T-helper 2 cell treated with Interferon-gamma antibody and Interleukin-4, amounts not matched to agents 100 ng/mL and 5 ng/mL, for 36 hours (primary cell): ENCODE results near the gene FXN. TPM values are rescaled to one million over a fixed set of nuclear protein-coding genes. Genes with fewer than 3 reads are reported as not detected.
"Not testable (repeated sequence)": the region's sequence is repeated elsewhere in the genome, so short reads cannot be mapped to it uniquely, and the experiment has no call there.

ENCODE experiments used
- intact Hi-C: fragments of 100-400 bp; cut with micrococcal nuclease; formaldehyde crosslinking; loops from one replicate; pipeline ENCODE4 v1.15.1; 2023
- total RNA-seq: library from RNA; stranded (reverse); gene quantifications from 2 replicates; pipeline ENCODE4 v1.2.3, GENCODE V29; 2022

Gene FXN
- total RNA-seq, 1 donor from 2014 or later = 37.8 TPM

DNA sequence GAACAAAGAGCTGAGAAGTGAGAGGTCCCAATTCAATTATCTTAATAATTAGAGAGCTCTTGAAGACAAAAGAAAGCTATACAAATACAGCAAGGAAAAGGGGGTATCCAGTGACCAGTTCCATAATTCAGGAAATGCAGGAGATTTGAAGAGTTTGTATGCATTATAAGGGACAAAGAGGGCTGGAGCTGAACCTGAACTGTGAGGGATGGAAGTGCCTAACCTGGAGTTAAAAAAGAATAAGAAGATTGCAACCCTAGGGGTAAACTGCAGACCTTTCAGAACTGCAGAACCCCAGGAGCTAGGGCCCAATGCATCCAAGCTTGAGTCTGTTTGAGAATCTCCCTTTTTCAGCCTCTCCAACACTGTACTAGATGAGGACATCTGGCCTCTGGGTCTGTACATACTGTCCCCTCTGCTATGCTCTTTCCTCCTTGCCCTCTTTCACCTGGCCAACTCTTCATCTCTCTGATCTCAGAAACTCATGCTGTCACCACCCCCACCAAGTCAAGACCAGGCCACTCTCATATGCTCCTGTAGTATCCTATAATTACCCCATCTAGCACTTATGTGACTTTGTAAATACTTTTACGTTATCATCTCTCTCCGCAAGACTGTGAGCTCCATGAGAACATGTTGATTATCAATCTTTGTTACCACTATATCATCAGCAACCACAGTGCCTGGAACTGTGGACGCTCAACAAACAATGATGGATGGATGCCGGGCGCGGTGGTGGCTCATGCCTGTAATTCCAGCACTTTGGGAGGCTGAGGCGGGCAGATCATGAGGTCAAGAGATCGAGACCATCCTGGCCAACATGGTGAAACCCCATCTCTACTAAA is 15.0 kb upstream of the FXN start:
- intact Hi-C loops = loop anchor here (1.0 kb wide), 1 partner anchor 8 kb away; no protein-coding TSS in a partner anchor

DNA sequence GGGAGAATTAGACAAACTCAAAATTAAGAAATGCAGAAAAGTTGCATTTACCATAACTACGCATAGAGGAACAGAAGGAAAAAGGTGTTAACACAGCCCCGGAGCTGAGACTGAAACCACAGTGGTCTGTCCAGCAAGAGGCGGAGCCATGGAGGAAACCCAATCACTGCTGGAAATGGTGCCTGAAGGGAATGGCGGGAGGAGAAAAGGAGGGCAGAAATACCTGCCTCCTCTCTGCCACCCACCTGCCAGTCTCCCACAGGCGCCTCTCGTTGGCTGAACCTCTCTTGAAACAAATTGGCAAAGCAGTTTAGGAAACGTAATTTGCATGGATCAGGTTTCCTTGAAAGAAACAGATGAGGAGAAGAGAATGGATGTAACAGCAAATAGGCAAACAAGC is 11.9 kb upstream of the FXN start:
- intact Hi-C loops = no loop called here

DNA sequence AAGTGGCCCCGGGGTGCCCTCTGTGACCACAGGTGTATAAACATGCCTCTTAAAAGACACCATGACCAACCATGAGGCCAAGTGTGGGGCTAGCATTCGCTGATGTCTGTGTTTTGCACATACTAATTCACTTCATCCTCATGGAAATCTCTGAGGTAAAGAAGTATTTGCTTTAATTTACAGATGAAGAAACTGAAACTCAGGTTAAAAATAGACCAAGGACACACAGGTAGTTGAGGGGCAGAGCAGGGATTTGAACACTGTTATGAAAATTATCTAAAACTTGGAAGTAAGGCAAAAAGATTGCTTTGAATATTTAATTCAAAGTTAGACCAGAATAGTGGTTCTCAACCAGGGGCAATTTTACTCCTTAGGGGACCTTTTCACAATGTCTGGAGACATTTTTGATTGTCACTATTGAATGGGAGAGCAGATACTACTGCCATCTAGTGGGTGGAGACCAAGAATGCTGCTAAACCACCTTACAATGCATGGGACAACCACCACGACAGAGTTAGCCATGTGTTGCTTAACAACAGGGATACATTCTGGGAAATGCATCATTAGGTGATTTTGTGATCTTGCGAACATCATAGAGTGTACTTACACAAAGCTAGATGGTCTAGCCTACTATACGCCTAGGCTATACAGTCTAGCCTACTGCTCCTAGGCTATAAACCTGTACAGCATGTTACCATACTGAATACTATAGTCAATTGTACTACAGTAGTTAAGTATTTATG is 8.0 kb upstream of the FXN start:
- intact Hi-C loops = loop anchor here (1.0 to 5.0 kb wide), 8 partner anchors 7 to 443 kb away; partner anchors contain the start of gene PIP5K1B

DNA sequence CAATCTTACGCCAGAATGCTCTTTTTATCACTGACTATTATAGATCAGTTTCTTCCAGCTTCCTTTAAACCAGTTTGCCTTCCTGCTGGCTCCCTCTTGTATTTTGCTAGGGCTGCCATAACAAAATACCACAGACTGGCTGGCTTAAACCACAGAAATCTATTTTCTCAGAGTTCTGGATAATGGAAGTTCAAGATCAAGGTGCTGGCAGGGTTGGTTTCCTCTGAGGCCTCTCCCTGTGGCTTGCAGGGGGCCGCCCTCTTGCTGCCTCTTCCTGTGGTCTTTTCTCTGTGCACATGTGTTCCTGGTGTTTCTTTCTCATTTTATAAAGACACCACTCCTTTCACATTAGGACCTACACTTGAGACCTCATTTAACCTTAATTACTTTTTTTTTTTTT is 6.8 kb upstream of the FXN start:
- intact Hi-C loops = loop anchor here (1.0 to 5.0 kb wide), 4 partner anchors 8 to 131 kb away; no protein-coding TSS in a partner anchor

DNA sequence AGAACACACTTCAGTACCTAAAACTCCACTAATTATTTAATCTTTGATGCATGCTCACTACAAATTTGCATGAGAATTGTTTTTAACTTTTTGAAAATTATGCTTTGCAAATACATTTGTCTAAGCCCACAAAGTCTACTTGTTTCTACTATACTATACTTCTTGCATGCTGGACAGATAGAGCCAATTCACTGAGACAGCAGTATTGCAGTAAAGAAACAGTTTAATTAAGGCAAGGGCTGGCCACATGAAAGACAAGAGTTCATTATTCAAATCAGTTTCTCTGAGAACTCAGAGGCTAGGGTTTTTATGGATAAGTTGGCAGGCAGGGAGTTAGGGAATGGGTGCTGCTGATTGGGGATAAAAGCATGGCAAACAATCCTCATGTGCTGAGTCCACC is 6.0 kb upstream of the FXN start:
- intact Hi-C loops = loop anchor here (2.0 to 5.0 kb wide), 3 partner anchors 55 to 132 kb away; no protein-coding TSS in a partner anchor

DNA sequence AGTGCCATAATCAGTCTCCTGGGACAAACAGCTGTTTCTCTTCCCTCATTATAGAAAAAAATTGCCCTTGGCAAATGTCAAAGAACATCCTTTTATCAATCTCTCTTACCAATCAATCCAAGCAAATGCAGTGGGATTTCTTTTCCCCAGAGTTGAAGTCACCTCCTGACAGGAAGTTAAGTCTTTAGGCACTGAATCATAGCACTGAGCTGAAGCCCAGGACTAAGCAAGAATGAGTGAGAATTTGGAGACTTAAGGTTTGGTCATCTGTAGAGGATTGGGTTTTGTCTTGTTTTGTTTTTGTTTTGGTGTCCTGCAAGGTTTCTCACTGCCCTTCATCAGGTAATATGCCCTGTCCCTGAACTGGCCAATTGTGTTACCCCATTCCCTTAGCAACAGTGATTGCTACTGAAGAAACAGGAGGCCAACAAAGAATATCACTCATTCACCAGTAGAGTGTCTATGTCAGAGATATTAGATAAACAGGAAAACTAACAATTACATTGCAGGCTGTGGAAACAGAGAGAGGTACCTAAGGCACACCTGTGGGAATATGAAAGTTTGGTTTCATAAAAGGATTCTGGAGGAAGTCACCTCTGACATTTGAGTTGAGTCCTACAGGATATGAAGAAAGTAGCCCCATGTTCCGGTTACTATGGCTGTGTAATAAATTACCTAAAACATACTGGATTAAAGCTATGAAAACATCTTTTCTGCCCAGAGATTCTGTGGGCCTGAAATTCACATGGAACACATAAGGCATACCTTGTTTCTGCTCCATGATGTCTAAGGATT is 4.5 kb upstream of the FXN start:
- intact Hi-C loops = no loop called here

DNA sequence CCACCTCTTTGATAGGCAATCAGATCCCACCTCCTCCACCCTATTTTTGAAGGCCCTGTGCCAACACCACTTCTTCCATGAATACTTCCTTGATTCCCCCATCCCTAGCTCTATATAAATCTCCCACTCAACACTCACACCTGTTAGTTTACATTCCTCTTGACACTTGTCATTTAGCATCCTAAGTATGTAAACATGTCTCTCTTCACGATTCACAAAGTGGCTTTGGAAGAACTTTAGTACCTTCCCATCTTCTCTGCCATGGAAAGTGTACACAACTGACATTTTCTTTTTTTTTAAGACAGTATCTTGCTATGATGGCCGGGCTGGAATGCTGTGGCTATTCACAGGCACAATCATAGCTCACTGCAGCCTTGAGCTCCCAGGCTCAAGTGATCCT is 1.5 kb upstream of the FXN start:
- intact Hi-C loops = no loop called here

DNA sequence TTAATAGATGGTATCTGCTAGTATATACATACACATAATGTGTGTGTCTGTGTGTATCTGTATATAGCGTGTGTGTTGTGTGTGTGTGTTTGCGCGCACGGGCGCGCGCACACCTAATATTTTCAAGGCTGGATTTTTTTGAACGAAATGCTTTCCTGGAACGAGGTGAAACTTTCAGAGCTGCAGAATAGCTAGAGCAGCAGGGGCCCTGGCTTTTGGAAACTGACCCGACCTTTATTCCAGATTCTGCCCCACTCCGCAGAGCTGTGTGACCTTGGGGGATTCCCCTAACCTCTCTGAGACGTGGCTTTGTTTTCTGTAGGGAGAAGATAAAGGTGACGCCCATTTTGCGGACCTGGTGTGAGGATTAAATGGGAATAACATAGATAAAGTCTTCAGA is 757 bp downstream of the FXN start:
- intact Hi-C loops = loop anchor here (5.0 kb wide), 3 partner anchors 86 to 721 kb away; partner anchors contain the start of gene TJP2

DNA sequence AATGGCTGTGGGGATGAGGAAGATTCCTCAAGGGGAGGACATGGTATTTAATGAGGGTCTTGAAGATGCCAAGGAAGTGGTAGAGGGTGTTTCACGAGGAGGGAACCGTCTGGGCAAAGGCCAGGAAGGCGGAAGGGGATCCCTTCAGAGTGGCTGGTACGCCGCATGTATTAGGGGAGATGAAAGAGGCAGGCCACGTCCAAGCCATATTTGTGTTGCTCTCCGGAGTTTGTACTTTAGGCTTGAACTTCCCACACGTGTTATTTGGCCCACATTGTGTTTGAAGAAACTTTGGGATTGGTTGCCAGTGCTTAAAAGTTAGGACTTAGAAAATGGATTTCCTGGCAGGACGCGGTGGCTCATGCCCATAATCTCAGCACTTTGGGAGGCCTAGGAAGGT is 1.2 kb downstream of the FXN start:
- intact Hi-C loops = loop anchor here (5.0 kb wide), 3 partner anchors 86 to 721 kb away; partner anchors contain the start of gene TJP2

DNA sequence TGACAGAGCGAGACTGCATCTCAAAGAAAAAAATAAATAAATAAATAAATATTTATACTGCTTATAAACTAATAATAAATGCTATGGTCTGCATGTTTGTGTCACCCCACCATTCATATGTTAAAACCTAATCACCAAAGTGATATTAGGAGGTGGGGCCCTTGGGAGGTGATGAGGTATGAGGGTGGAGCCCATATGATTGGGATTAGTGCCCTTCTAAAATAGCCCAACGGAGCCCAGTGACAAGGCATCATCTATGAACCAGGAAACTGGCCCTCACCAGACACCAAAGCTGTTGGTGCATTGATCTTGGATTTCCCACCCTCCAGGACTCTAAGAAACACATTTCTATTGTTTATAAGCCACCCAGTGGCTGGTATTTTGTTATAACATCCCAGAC is 5.1 kb downstream of the FXN start:
- intact Hi-C loops = no loop called here

DNA sequence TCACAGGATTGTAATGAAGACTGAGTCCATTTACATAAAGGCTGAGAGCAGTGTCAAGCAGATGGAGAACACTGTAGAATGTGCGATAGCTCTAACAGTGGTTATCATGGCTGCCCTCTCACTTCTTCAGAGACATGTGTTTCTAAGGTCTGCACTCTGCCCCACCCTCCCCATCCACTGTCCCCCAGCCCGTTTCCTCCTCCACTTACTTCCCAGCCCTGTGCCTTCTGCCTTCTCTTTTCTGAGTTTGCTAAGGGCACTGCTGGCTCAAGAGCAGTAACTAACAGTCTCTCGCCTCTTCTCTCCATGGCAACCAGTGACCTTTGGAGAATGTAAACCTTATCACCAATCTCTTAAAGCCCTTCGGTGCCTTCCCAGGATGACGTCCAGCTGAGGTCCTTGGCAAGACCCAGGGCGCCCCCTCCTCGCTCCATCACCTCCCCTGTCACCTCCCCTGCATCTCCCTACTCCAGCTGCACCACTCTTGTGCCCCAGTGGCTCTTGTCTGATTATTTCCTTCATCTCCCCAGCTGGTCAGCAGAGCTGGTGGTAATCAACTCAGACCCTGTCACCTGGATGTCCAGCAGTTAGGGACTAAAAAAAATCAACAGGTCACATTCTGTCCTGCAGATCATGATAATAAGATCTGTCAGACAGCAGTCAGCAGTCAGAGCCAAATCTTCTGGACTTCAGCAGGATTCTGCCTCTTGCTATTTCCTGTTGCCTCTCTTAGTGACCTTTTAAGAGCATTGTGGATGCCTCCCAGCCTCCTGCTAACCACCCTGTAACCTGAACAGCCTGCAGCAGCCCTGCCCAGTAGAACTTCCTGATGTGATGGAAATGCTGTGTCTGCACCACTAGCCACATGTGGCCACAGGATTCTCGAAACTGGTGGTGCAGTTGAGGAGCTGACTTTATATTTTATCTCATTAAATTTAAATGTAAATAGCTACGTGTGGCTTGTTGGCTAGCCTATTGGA is 9.0 kb downstream of the FXN start:
- intact Hi-C loops = no loop called here

DNA sequence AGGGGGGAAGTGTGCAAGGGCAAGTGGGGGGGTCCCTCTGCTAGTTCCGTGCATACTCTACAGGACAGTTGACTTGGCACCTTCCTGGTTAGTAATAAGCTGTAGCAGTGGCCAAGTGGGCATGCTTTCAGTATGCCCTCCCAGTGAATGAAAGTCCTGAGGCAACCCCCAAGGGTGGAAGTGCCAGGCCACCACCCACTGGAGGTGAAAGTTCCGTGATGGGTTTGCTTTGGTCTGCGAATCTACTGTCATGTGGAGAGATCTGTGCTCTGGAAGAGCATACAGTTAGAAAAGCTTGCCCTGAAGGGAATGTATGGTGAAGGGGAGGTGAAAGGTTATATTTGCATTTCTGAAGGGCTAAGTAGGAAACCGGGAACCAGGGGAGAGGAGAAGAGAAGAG is 10.3 kb downstream of the FXN start:
- intact Hi-C loops = no loop called here

DNA sequence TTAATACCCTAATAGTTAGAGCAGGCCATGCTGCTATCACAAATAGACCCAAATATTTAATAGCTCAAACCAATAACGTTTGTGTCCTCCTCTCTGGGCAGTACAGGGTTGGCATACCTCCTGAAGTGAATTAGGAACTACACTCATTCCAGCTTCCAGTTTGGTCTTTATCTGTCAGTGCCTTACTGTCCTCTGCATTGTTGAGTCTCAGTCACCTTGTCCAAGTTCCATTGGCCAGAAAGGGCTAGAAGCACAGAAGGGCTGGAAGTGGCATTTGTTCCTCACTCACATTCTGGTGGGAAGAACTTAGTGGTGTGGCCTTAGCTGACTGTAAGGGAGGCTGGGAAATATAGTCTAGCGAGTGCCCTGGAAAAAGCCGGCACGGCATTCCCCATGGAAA is 11.2 kb downstream of the FXN start:
- intact Hi-C loops = no loop called here

DNA sequence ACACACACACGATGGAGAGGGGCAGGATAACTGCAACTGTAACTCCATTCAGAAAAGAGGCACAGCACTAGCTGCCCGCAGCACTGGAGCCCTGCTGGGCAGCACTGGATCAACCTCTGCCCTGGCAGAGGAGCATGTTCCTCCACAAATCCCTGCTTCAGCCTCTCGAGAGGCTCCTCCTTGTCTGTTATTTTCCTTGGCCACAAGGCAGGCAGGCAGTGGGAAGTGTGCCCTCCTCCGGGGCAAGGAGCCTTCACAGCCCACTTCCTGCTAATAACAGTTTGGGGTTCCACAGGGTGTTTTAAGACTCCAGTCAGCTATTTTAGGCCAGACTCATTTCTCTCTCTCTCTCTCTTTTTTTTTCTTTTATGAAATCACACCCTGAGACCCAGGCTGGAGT is 11.8 kb downstream of the FXN start:
- intact Hi-C loops = no loop called here

DNA sequence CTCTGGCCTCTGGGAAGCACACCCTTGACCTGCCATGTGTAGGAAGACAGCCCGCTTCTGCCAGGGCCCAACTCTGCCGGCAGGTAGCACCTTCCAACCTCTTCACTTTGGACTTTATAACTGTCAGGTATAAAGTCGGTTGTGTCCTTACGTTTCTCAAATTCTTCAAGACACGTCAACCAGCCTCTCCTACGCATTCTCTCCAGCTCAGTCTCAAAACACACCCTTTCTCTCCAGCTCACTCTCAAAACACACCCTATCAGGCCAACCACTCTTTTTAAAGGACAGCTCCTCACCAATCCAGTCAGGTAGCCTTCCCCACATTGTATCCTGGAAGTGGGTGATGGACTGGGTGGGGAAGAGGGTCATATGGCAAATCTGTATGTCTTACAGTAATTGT is 13.5 kb downstream of the FXN start:
- intact Hi-C loops = no loop called here

DNA sequence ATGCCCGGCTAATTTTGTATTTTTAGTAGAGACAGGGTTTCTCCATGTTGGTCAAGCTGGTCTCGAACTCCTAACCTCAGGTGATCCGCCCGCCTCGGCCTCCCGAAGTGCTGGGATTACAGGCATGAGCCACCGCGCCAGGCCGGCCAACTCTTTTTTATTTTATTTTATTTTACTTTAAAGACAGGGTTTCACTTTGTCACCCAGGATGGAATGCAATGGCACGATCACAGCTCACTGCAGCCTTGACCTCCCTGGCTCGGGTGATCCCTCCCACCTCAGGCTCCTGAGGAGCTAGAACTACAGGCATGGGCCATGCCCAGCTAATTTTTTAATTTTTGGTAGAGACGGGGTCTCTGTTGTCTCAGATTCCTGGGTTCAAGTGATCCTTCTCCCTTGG is 15.4 kb downstream of the FXN start:
- intact Hi-C loops = not testable (repeated sequence)

DNA sequence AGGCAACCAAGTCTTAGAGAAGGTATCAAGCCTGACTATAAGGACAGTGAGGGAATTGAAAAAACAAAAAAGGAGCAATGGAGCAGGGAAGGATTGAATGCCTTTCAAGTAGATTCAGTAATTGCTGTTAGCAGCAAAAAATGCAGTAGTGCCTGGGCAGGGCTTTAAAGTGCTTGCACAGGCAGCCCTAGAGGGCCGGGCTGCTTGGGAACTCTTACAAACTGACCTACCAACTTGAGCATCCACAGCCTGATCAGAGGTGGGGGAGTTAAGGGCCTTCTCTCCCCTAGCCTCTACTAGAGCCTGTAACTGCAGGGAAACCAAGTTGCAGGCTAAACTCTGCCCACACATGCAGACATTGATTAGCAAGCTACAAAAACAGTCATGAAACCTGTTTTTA is 19.4 kb downstream of the FXN start:
- intact Hi-C loops = loop anchor here (1.0 kb wide), 1 partner anchor 138 kb away; no protein-coding TSS in a partner anchor

DNA sequence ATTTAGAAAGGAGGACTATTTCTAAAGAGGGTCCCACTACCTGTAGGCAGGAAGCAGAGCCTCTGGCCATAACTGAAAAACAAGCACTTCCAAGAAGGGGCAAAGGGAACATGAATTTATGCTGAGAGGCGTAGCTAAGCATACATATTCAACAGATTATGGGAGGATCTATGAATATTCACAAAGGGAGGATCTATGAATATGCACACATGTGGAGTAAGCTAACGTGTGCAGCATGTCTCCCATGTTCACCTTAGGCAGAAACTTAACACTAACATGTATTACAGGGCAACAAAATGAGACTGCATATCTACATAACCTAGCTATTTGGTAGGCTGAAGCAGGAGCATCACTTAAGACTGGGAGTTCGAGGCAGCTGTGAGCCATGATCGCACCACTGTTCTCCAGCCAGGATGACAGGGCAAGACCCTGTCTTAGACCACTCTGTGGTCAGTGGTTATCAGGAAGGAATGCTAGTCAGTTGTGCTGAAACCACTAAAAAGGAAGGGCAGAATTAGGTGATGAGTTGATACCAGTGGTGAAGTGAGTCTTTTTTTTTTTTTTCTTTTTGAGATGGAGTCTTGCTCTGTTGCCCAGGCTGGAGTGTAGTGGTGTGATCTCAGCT is 20.8 kb downstream of the FXN start:
- intact Hi-C loops = no loop called here

DNA sequence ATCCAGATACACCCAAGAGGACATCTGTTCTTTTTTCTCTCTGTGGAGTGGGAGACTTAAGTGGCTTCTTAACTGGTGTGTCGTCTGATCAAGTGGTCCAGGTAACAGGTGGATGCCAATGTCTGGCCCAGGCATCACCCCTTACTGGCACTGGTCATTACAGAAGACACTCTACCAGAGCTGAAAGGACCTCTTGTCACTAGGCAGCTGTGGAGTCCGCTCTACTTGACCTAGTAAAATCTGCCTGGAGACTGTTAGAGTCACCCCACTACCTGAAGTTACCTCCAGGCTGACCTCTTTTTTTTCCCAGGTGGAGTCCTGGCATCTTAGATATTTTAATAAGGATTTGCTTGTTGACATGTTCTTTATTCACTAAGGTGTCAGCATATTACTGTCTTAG is 22.5 kb downstream of the FXN start:
- intact Hi-C loops = no loop called here

DNA sequence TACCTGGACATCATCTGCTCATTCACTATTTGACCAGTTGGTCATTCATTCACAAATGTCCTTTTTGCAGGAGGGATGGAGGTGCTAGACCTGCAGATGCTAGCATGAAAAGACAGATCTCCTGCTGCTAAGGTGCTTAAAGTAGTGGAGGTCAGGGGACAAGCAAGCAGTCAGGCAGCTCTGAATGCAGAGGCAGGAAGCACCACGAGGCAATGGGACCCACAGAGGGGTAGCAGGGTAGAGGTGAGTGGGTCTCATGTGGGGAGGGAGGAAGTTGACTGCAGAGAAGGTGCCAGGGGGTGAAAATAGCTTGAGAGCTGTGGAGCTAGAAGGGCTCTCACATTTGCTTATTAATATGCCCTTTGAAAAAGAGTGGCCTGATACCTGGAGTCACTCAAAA is 25.2 kb downstream of the FXN start:
- intact Hi-C loops = no loop called here
